ENCODE measurements around the gene PCSK6. TPM values are rescaled to one million over a fixed set of nuclear protein-coding genes. Genes with fewer than 3 reads are reported as not detected.

Gene PCSK6
- polyA plus RNA-seq, 1 donor from 2014 or later = 1.1 TPM

GRCh38 chr15:101503296-101503599 lies 13.7 kb upstream of the PCSK6 start:
- Histone ChIP-seq H3K27ac (ENCODE audit: low read length) (no peak overlapping the region), H3K27me3 (ENCODE audit: insufficient read depth, low read depth, low read length) (no peaks in the 10 kb centered on the region), H3K9me2 (ENCODE audit: insufficient read depth, low read length) (no peaks in the 10 kb centered on the region), H4K20me1 (ENCODE audit: insufficient read depth) (no peaks in the 10 kb centered on the region), H3K4me2 (ENCODE audit: low read length) (no peak overlapping the region), H3K36me3 (ENCODE audit: insufficient read depth, low read length) (no peaks in the 10 kb centered on the region), H3K79me2 (replicated peaks; ENCODE audit: insufficient read depth, low read length) (no peaks in the 10 kb centered on the region), H3F3A (ENCODE audit: insufficient read depth, low read length, poor library complexity, severe bottlenecking) (no peaks in the 10 kb centered on the region), H2AFZ (ENCODE audit: low read depth, low read length) (no peak overlapping the region), H3K4me3 (ENCODE audit: low read length) (no peak overlapping the region), H3K9ac (ENCODE audit: low read length) (no peak overlapping the region), H3K9me3 (ENCODE audit: low read length) (no peaks in the 10 kb centered on the region)
- TF ChIP-seq MXI1 (conservative IDR thresholded peaks at IDR 0.05; ENCODE audit: poor library complexity, severe bottlenecking) (no peak), POLR2AphosphoS5 (IDR thresholded peaks at IDR 0.05) (no peak), EP300 (conservative IDR thresholded peaks at IDR 0.05; ENCODE audit: poor library complexity, severe bottlenecking) (no peak), EZH2 (IDR thresholded peaks at IDR 0.05; ENCODE audit: borderline replicate concordance, insufficient read depth, low read length, poor library complexity, severe bottlenecking) (no peak), TAF1 (IDR thresholded peaks at IDR 0.05; ENCODE audit: low read depth) (no peak), CTCF (IDR thresholded peaks at IDR 0.05; ENCODE audit: poor library complexity, severe bottlenecking) (no peak), REST (IDR thresholded peaks at IDR 0.05; ENCODE audit: borderline replicate concordance) (no peak), RAD21 (conservative IDR thresholded peaks at IDR 0.05) (no peak), SMC3 (conservative IDR thresholded peaks at IDR 0.05; ENCODE audit: poor library complexity) (no peak)

GRCh38 chr15:101502572-101503295 lies 13.2 kb upstream of the PCSK6 start:
- no peak overlapping the region for H3K4me3 ChIP-seq (ENCODE audit: low read length)
- H2AFZ ChIP-seq (ENCODE audit: low read depth, low read length) = no peak overlapping the region
- H3F3A ChIP-seq (ENCODE audit: insufficient read depth, low read length, poor library complexity, severe bottlenecking) = no peaks in the 10 kb centered on the region
- no peak overlapping the region for H3K27ac ChIP-seq (ENCODE audit: low read length)
- no peaks in the 10 kb centered on the region for H3K27me3 ChIP-seq (ENCODE audit: insufficient read depth, low read depth, low read length)
- H3K9me2 ChIP-seq (ENCODE audit: insufficient read depth, low read length) = no peaks in the 10 kb centered on the region
- TF ChIP-seq REST (IDR thresholded peaks at IDR 0.05; ENCODE audit: borderline replicate concordance) (peak; percentile 70), TAF1 (IDR thresholded peaks at IDR 0.05; ENCODE audit: low read depth) (no peak), EZH2 (IDR thresholded peaks at IDR 0.05; ENCODE audit: borderline replicate concordance, insufficient read depth, low read length, poor library complexity, severe bottlenecking) (no peak), POLR2AphosphoS5 (IDR thresholded peaks at IDR 0.05) (peak; percentile 31), MXI1 (conservative IDR thresholded peaks at IDR 0.05; ENCODE audit: poor library complexity, severe bottlenecking) (no peak), SMC3 (conservative IDR thresholded peaks at IDR 0.05; ENCODE audit: poor library complexity) (no peak), EP300 (conservative IDR thresholded peaks at IDR 0.05; ENCODE audit: poor library complexity, severe bottlenecking) (no peak), RAD21 (conservative IDR thresholded peaks at IDR 0.05) (no peak)
- H3K79me2 ChIP-seq (replicated peaks; ENCODE audit: insufficient read depth, low read length) = no peaks in the 10 kb centered on the region
- no peaks in the 10 kb centered on the region for H3K36me3 ChIP-seq (ENCODE audit: insufficient read depth, low read length)
- no peak overlapping the region for H3K4me2 ChIP-seq (ENCODE audit: low read length)
- H3K9ac ChIP-seq (ENCODE audit: low read length) = no peak overlapping the region
- H3K9me3 ChIP-seq (ENCODE audit: low read length) = no peaks in the 10 kb centered on the region
- no peaks in the 10 kb centered on the region for H4K20me1 ChIP-seq (ENCODE audit: insufficient read depth)

Measured in neural cell (in vitro differentiated cells).